ENCODE results near the gene ATP6V1C2.

The ATP6V1C2 gene

GRCh38 chr2:10709290-10709939 is 12.0 kb upstream of the ATP6V1C2 start:
- Histone ChIP-seq H3K27me3 (replicated peaks in 2 of 5; ENCODE audit: control insufficient read depth in 4 of 5, insufficient read depth in 5 of 5, low read length in 4 of 5) (peaks cover 0 to 11% (median 3%) of the 10 kb centered on the region in 5 experiments), H3K27ac (ENCODE audit: insufficient read depth in 1 of 2, low read depth in 1 of 2, low read length in 2 of 2, poor library complexity in 1 of 2, severe bottlenecking in 2 of 2) (no peak overlapping the region), H3K36me3 (ENCODE audit: control insufficient read depth in 4 of 4, insufficient read depth in 4 of 4, low read length in 3 of 4) (no peaks in the 10 kb centered on the region), H3K9me3 (ENCODE audit: control extremely low read depth in 1 of 5, control insufficient read depth in 4 of 5, insufficient read depth in 2 of 5, low read depth in 1 of 5, low read length in 4 of 5) (no peaks in the 10 kb centered on the region), H3K4me1 (ENCODE audit: control extremely low read depth in 1 of 4, control insufficient read depth in 4 of 4, insufficient read depth in 4 of 4, low read length in 3 of 4) (peaks cover 0 to 9% (median 7%) of the 10 kb centered on the region in 4 experiments), H3K4me3 (ENCODE audit: control insufficient read depth in 1 of 7, extremely low read depth in 1 of 7, insufficient read depth in 4 of 7, low read depth in 2 of 7, low read length in 6 of 7) (no peak overlapping the region)
- CTCF ChIA-PET, result interaction anchor here (1.2 kb wide), 1 partner anchor 8 kb away, joined by 3 read pairs; no protein-coding TSS in a partner anchor
- POLR2A ChIA-PET, result no interaction called here
- 38% methylated on average over 6 of the region's 7 CpGs for WGBS (ENCODE audit: insufficient coverage)
- no peak for DNase-seq

GRCh38 chr2:10712185-10712809 is 9.1 kb upstream of the ATP6V1C2 start:
- Histone ChIP-seq H3K27me3 (replicated peaks in 2 of 5; ENCODE audit: control insufficient read depth in 4 of 5, insufficient read depth in 5 of 5, low read length in 4 of 5) (peaks cover 3 to 12% (median 3%) of the 10 kb centered on the region in 5 experiments), H3K27ac (ENCODE audit: insufficient read depth in 1 of 2, low read depth in 1 of 2, low read length in 2 of 2, poor library complexity in 1 of 2, severe bottlenecking in 2 of 2) (no peak overlapping the region), H3K36me3 (ENCODE audit: control insufficient read depth in 4 of 4, insufficient read depth in 4 of 4, low read length in 3 of 4) (no peaks in the 10 kb centered on the region), H3K4me3 (ENCODE audit: control insufficient read depth in 1 of 7, extremely low read depth in 1 of 7, insufficient read depth in 4 of 7, low read depth in 2 of 7, low read length in 6 of 7) (peak overlapping the region in 2 of 7 experiments; percentile 36 to 51), H3K4me1 (ENCODE audit: control extremely low read depth in 1 of 4, control insufficient read depth in 4 of 4, insufficient read depth in 4 of 4, low read length in 3 of 4) (peaks cover 0 to 11% (median 8%) of the 10 kb centered on the region in 4 experiments), H3K9me3 (ENCODE audit: control extremely low read depth in 1 of 5, control insufficient read depth in 4 of 5, insufficient read depth in 2 of 5, low read depth in 1 of 5, low read length in 4 of 5) (no peaks in the 10 kb centered on the region)
- WGBS (ENCODE audit: insufficient coverage), result 62% methylated on average over 4 of the region's 10 CpGs
- ChIA-PET POLR2A (no interaction called here), CTCF (no interaction called here)
- peak in 1 of 3 donors; percentile 26 for DNase-seq

DNA sequence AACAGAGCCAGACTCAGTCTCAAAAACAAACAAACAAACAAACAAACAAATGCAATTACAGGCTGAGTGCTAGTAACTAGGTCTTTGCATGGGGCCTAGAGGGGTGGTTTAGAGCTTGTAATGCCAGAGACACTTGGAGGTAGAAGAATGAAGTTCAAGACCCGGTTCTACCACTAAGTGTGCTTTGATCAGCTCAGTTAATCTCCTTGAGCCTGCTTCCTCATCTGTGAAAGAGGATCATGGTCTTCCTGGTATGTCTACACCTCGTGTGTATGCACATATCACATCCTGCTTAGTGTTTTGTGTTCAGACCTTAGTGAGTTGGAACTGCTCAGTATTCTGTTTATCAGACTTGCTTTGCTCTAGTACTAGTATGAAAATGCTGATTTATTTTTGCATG is 4.8 kb upstream of the ATP6V1C2 start:
- Histone ChIP-seq H3K4me3 (ENCODE audit: control insufficient read depth in 1 of 7, extremely low read depth in 1 of 7, insufficient read depth in 4 of 7, low read depth in 2 of 7, low read length in 6 of 7) (no peak overlapping the region), H3K9me3 (ENCODE audit: control extremely low read depth in 1 of 5, control insufficient read depth in 4 of 5, insufficient read depth in 2 of 5, low read depth in 1 of 5, low read length in 4 of 5) (no peaks in the 10 kb centered on the region), H3K27ac (ENCODE audit: insufficient read depth in 1 of 2, low read depth in 1 of 2, low read length in 2 of 2, poor library complexity in 1 of 2, severe bottlenecking in 2 of 2) (no peak overlapping the region), H3K4me1 (ENCODE audit: control extremely low read depth in 1 of 4, control insufficient read depth in 4 of 4, insufficient read depth in 4 of 4, low read length in 3 of 4) (peaks cover 0 to 16% (median 14%) of the 10 kb centered on the region in 4 experiments), H3K36me3 (ENCODE audit: control insufficient read depth in 4 of 4, insufficient read depth in 4 of 4, low read length in 3 of 4) (no peaks in the 10 kb centered on the region), H3K27me3 (replicated peaks in 2 of 5; ENCODE audit: control insufficient read depth in 4 of 5, insufficient read depth in 5 of 5, low read length in 4 of 5) (peaks cover 10 to 27% (median 20%) of the 10 kb centered on the region in 5 experiments)
- ChIA-PET CTCF (interaction anchor here (0.8 kb wide), 1 partner anchor 8 kb away, joined by 3 read pairs; no protein-coding TSS in a partner anchor), POLR2A (interaction anchor here (0.6 kb wide), 1 partner anchor 1832 kb away, joined by 3 read pairs; no protein-coding TSS in a partner anchor)
- 42% methylated on average over 2 of the region's 2 CpGs for WGBS (ENCODE audit: insufficient coverage)
- no peak for DNase-seq

GRCh38 chr2:10717628-10718027 is 3.8 kb upstream of the ATP6V1C2 start:
- H3K36me3 ChIP-seq (ENCODE audit: control insufficient read depth in 4 of 4, insufficient read depth in 4 of 4, low read length in 3 of 4), result no peaks in the 10 kb centered on the region

DNA sequence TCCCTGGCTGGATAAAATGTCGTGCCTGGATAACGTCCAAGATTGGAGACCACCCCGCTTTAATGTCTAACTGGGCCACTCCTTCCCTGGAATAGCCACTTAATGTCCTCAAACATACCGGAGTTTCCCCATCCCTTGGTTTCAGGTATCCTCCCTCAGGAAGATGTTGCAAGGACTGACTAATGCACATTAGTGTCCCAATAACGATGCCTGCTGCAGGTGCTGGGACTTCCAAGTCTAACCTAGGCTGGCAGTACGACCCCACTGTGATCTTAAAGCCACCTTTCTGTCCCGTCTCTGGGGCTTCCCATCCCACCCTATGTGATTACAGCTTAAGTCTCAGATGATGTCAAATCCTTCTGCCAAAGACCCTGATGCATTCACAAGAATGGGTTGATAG is 1.1 kb upstream of the ATP6V1C2 start:
- ChIA-PET CTCF (no interaction called here), POLR2A (no interaction called here)
- Histone ChIP-seq H3K27me3 (replicated peaks in 2 of 5; ENCODE audit: control insufficient read depth in 4 of 5, insufficient read depth in 5 of 5, low read length in 4 of 5) (peaks cover 21 to 64% (median 40%) of the 10 kb centered on the region in 5 experiments), H3K4me3 (ENCODE audit: control insufficient read depth in 1 of 7, extremely low read depth in 1 of 7, insufficient read depth in 4 of 7, low read depth in 2 of 7, low read length in 6 of 7) (no peak overlapping the region), H3K9me3 (ENCODE audit: control extremely low read depth in 1 of 5, control insufficient read depth in 4 of 5, insufficient read depth in 2 of 5, low read depth in 1 of 5, low read length in 4 of 5) (no peaks in the 10 kb centered on the region), H3K27ac (ENCODE audit: insufficient read depth in 1 of 2, low read depth in 1 of 2, low read length in 2 of 2, poor library complexity in 1 of 2, severe bottlenecking in 2 of 2) (no peak overlapping the region), H3K4me1 (ENCODE audit: control extremely low read depth in 1 of 4, control insufficient read depth in 4 of 4, insufficient read depth in 4 of 4, low read length in 3 of 4) (peaks cover 0 to 15% (median 13%) of the 10 kb centered on the region in 4 experiments), H3K36me3 (ENCODE audit: control insufficient read depth in 4 of 4, insufficient read depth in 4 of 4, low read length in 3 of 4) (no peaks in the 10 kb centered on the region)
- WGBS (ENCODE audit: insufficient coverage), result 86% methylated on average over 7 of the region's 7 CpGs
- no peak for DNase-seq

More at GRCh38 chr2:10717628-10718027, 3.8 kb upstream of the ATP6V1C2 start:
- Histone ChIP-seq H3K9me3 (ENCODE audit: control extremely low read depth in 1 of 5, control insufficient read depth in 4 of 5, insufficient read depth in 2 of 5, low read depth in 1 of 5, low read length in 4 of 5) (no peaks in the 10 kb centered on the region), H3K27ac (ENCODE audit: insufficient read depth in 1 of 2, low read depth in 1 of 2, low read length in 2 of 2, poor library complexity in 1 of 2, severe bottlenecking in 2 of 2) (no peak overlapping the region), H3K4me1 (ENCODE audit: control extremely low read depth in 1 of 4, control insufficient read depth in 4 of 4, insufficient read depth in 4 of 4, low read length in 3 of 4) (peaks cover 0 to 15% (median 15%) of the 10 kb centered on the region in 4 experiments), H3K27me3 (replicated peaks in 2 of 5; ENCODE audit: control insufficient read depth in 4 of 5, insufficient read depth in 5 of 5, low read length in 4 of 5) (peaks cover 15 to 37% (median 30%) of the 10 kb centered on the region in 5 experiments), H3K4me3 (ENCODE audit: control insufficient read depth in 1 of 7, extremely low read depth in 1 of 7, insufficient read depth in 4 of 7, low read depth in 2 of 7, low read length in 6 of 7) (no peak overlapping the region)
- no peak for DNase-seq
- ChIA-PET POLR2A (no interaction called here), CTCF (interaction anchor here (0.8 kb wide), 1 partner anchor 9 kb away, joined by 3 read pairs; no protein-coding TSS in a partner anchor)
- 90% methylated on average over 3 of the region's 4 CpGs for WGBS (ENCODE audit: insufficient coverage)

- ChIA-PET POLR2A (no interaction called here), CTCF (no interaction called here)
- peaks cover 21 to 70% (median 38%) of the 10 kb centered on the region in 5 experiments for H3K27me3 ChIP-seq (replicated peaks in 2 of 5; ENCODE audit: control insufficient read depth in 4 of 5, insufficient read depth in 5 of 5, low read length in 4 of 5)
- H3K4me1 ChIP-seq (ENCODE audit: control extremely low read depth in 1 of 4, control insufficient read depth in 4 of 4, insufficient read depth in 4 of 4, low read length in 3 of 4), result peaks cover 0 to 15% (median 13%) of the 10 kb centered on the region in 4 experiments
- H3K4me3 ChIP-seq (ENCODE audit: control insufficient read depth in 1 of 7, extremely low read depth in 1 of 7, insufficient read depth in 4 of 7, low read depth in 2 of 7, low read length in 6 of 7), result peak overlapping the region in 6 of 7 experiments; percentile 15 to 69 (median 47)
- no peak for DNase-seq
- 4% methylated on average over 27 of the region's 39 CpGs for WGBS (ENCODE audit: insufficient coverage)
- no peaks in the 10 kb centered on the region for H3K9me3 ChIP-seq (ENCODE audit: control extremely low read depth in 1 of 5, control insufficient read depth in 4 of 5, insufficient read depth in 2 of 5, low read depth in 1 of 5, low read length in 4 of 5)
- no peak overlapping the region for H3K27ac ChIP-seq (ENCODE audit: insufficient read depth in 1 of 2, low read depth in 1 of 2, low read length in 2 of 2, poor library complexity in 1 of 2, severe bottlenecking in 2 of 2)
- H3K36me3 ChIP-seq (ENCODE audit: control insufficient read depth in 4 of 4, insufficient read depth in 4 of 4, low read length in 3 of 4), result no peaks in the 10 kb centered on the region
These were observed 459 bp upstream of the ATP6V1C2 start for GRCh38 chr2:10720947-10721395.

Measured in common myeloid progenitor, CD34-positive (primary cell).